ENCODE measurements around the gene RFTN1. TPM values are rescaled to one million over a fixed set of nuclear protein-coding genes. Genes with fewer than 3 reads are reported as not detected.
A peak's percentile ranks its signal among the peaks of the same experiment; 100 is the strongest.

RFTN1 gene
- total and polyA plus RNA-seq, 12 donors, result 8.3 to 35.7 (median 17.4) TPM

- intact Hi-C loops (cut with DNase I), result no loop called here
- TF ChIP-seq CTCF (IDR thresholded peaks at IDR 0.05), result no peak
- TF ChIP-seq POLR2A (IDR thresholded peaks at IDR 0.05), result no peak
These were observed 176.7 kb downstream of the RFTN1 start for GRCh38 chr3:16336825-16337224.

GRCh38 chr3:16335772-16336645 is 177.5 kb downstream of the RFTN1 start:
- Histone ChIP-seq H3K9me3 (replicated peaks in 1 of 3) (no peaks in the 10 kb centered on the region), H3K27ac (no peak overlapping the region), H3K4me3 (no peak overlapping the region), H3K4me1 (replicated peaks in 1 of 2) (peaks cover 0 to 12% of the 10 kb centered on the region in 2 donors), H3K36me3 (replicated peaks in 1 of 2) (no peaks in the 10 kb centered on the region), H3K27me3 (no peaks in the 10 kb centered on the region)
- TF ChIP-seq POLR2A (IDR thresholded peaks at IDR 0.05) (no peak), CTCF (IDR thresholded peaks at IDR 0.05) (no peak)
- 81 to 91% (median 90%) methylated on average over 14 of the region's 14 CpGs for WGBS, 4 donors
- intact Hi-C loops (cut with DNase I), result no loop called here
- DNase-seq, result no peak

More at GRCh38 chr3:16336825-16337224, 176.7 kb downstream of the RFTN1 start:
- 93 to 96% (median 94%) methylated on average over 4 to 6 of the region's 6 CpGs for WGBS, 4 donors
- H3K27ac ChIP-seq, result peak overlapping the region in 1 of 5 donors; percentile 13
- H3K9me3 ChIP-seq (replicated peaks in 1 of 3), result no peaks in the 10 kb centered on the region
- no peaks in the 10 kb centered on the region for H3K27me3 ChIP-seq
- DNase-seq, result no peak
- H3K4me3 ChIP-seq, result no peak overlapping the region
- peaks cover 0 to 12% of the 10 kb centered on the region in 2 donors for H3K4me1 ChIP-seq (replicated peaks in 1 of 2)
- H3K36me3 ChIP-seq (replicated peaks in 1 of 2), result no peaks in the 10 kb centered on the region

- Histone ChIP-seq H3K9me3 (replicated peaks in 1 of 3) (no peaks in the 10 kb centered on the region), H3K4me3 (no peak overlapping the region), H3K36me3 (replicated peaks in 1 of 2) (peaks cover 0 to 3% of the 10 kb centered on the region in 2 donors), H3K27me3 (no peaks in the 10 kb centered on the region), H3K4me1 (replicated peaks in 1 of 2) (peaks cover 0 to 12% of the 10 kb centered on the region in 2 donors), H3K27ac (no peak overlapping the region)
- WGBS, 4 donors, result 84 to 96% (median 85%) methylated on average over 5 of the region's 5 CpGs
- TF ChIP-seq POLR2A (IDR thresholded peaks at IDR 0.05) (no peak), CTCF (IDR thresholded peaks at IDR 0.05) (no peak)
- intact Hi-C loops (cut with DNase I), result no loop called here
- DNase-seq, result no peak
These were observed 178.2 kb downstream of the RFTN1 start for GRCh38 chr3:16335333-16335732.

GRCh38 chr3:16334909-16335308 is 178.6 kb downstream of the RFTN1 start:
- Histone ChIP-seq H3K36me3 (replicated peaks in 1 of 2) (peaks cover 0 to 6% of the 10 kb centered on the region in 2 donors), H3K27me3 (no peaks in the 10 kb centered on the region), H3K27ac (no peak overlapping the region), H3K9me3 (replicated peaks in 1 of 3) (no peaks in the 10 kb centered on the region), H3K4me1 (replicated peaks in 1 of 2) (peaks cover 0 to 12% of the 10 kb centered on the region in 2 donors), H3K4me3 (no peak overlapping the region)
- WGBS, 4 donors, result 73 to 85% (median 83%) methylated on average over 4 of the region's 4 CpGs
- intact Hi-C loops (cut with DNase I), result no loop called here
- DNase-seq, result no peak
- TF ChIP-seq CTCF (IDR thresholded peaks at IDR 0.05) (no peak), POLR2A (IDR thresholded peaks at IDR 0.05) (no peak)
